ENCODE measurements around the gene TMEM185B.

TMEM185B gene

DNA sequence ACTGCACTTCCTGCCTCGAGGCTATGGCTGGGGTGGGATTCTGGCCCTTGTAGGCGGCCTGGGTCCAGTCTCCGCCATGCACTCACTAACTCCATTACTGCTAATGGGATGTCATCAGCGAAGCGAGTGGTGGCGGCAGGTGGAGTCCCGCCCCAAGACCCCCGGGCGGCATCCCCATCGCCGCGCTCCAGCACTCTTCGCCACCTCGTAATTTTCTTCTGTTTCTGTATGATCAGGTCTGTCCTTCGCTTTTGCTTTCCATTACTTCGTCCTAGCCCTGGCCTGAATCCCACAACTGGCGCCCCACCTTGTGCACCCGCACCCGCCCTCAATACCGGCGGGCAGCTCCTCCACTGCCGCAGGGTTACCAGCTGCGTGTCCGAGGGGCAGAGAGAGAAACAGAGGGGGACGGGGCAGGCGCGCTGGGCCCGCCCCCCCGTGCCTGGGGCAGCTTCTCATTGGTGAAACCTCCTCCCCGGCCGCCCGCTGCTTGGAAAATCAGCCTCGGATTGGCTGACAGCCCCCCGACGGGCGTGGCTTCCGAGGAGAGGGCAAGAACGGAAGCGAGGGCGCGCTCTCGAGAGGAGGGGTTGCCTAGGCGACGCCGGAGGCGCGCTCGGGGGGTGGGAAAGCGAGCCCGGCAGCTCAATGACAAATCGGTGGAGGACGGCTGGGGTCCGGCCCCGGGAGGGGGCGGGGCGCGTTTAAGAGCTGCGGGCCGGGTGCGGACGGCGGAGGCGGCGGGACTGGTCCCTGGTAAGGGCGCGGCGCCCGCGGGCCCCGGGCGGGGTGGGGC, 29.2 kb upstream of the TMEM185B start, which contains the start of gene RALB:
Gene RALB, plus strand, starts transcription at position 628 of the 796 bp plus-strand sequence. CDS start 25,813 bp downstream, outside the sequence.
- intact Hi-C loops (cut with DNase I), result loop anchor here (1.0 kb wide), 1 partner anchor 29 kb away; the partner anchor contains the start of gene TMEM185B
- peak; percentile 98 to 100 (median 100) for DNase-seq

GRCh38 chr2:120251880-120252224, 28.7 kb upstream of the TMEM185B start:
- intact Hi-C loops (cut with DNase I), result loop anchor here (1.0 kb wide), 1 partner anchor 29 kb away; the partner anchor contains the start of gene TMEM185B
- DNase-seq, result no peak

DNA sequence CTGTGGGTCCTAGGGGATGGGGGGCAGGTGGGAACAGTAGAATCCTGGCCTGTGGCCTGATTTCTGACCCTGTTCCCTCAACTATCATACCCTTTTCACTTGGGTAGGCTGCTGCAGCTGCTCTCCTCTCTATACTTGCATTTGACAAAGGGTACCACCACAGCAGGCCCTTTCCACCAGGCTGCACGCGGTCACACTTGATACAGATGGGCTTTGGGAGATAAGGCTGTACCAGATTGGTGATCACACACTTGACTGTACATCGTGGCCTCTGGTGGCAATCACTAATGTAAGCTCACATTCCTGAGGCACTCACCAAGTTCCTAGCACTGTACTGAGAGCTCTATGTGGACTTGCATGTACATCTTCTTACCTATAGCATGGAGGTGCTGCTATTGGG, 27.9 kb upstream of the TMEM185B start:
- intact Hi-C loops (cut with DNase I), result no loop called here
- no peak for DNase-seq

GRCh38 chr2:120250640-120251039, 27.4 kb upstream of the TMEM185B start:
- intact Hi-C loops (cut with DNase I), result no loop called here
- no peak for DNase-seq

DNA sequence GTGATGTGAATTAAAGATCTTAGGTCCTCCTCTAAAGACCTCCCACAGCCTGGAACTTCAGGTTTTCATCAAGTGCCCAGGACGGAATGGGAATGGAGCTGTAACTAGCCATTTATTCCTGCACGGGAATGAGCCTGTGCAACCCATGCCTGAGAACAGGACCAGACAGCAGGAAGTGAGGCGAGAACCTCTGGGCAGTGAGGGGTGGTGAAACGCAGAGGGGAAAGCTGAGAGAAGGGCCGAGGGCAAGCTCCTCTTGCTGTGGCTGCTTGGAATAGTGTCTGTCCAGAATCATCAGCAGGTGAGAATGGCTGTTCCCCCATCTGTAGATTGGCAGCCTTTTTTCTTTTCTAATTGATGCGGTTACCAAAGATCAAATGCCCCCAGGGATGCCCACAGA, 24.7 kb upstream of the TMEM185B start:
- no peak for DNase-seq
- intact Hi-C loops (cut with DNase I), result no loop called here

GRCh38 chr2:120246546-120247300, 23.5 kb upstream of the TMEM185B start:
- DNase-seq, result peak in 2 of 42 donors; percentile 16 to 44
- intact Hi-C loops (cut with DNase I), result no loop called here

DNA sequence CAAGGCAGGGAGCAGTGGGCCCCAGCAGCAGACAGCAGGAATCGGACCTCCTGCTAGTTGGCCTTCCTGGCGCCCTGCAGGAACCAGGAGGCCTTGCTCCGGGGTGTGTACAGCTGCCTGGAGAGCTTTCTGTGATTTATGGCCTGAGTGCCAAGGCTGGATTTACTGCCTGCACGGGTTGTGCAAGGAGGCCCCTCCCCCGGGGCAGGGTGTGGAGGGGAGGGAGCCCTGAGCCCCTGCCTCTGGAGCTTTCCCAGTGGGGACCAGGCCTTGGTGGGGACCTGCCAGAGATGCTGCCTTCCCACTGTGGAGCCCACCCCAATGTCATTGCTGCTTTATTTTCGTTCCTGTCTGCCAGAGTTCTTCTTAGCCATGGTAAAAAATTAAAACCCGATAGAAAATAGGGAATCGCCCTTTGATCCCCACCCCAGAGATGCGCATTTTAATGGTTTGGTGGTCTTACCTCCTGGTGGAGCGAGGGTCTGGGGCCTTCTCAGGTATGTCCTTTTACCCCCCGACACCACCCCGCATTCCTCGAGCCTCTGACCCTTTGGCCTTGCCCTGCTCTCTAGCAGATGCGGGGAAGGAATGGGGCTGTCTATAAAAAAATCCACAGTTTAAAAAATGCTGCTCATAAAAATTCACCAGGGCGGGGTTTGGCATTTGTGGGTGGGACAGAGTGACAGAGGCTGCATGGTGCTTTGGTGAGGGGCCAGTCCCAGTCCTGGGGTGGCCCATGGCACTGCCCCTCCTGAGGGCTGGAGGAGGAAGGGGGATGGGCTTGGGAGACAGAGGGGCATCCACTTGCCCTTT, 22.5 kb upstream of the TMEM185B start:
- intact Hi-C loops (cut with DNase I), result no loop called here
- no peak for DNase-seq

DNA sequence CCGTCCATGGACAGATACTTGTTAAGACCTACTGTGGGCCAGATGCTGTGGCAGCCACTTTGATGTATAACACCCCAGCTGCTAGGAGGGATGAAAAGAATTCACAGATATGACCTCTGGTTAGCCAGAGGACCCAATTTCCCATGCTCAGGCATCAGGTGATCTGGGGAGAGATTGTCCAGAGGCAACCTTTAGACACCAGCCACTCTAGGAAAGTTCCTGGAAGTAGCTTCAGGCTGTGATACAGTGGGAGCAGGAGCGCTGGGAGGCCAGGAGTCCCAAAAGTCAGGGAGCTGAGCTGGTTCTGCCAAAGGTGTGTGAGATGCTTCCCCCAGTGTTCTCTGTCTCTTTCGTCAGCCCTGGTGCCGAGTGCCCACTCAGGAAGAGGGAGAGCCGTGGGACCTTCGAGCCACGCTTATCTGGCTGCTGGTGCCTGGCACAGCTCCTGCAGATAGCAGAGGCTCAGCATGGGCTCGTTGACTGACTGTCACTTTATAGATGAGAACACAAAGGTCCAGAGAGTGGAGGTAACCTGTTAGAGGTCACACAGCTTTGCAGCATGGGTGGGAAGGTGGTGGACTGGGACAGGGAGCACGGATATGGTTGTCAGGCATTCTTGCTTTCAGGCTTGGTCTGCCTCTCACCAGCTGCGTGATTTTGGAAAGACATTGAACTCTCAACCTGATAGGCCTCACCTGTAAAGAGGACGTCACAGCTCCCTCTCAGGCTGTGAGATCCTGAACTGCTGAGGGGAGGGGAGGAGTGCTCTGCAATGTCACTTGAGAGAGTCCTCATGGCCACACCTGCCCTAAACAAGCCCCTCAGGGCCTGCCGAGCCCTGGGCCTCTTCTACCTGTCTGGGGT, 21.7 kb upstream of the TMEM185B start:
- DNase-seq, result no peak
- intact Hi-C loops (cut with DNase I), result no loop called here

- intact Hi-C loops (cut with DNase I), result no loop called here
- no peak for DNase-seq
These were observed 20.8 kb upstream of the TMEM185B start for GRCh38 chr2:120243875-120244553.

- no peak for DNase-seq
- intact Hi-C loops (cut with DNase I), result no loop called here
These were observed 20.0 kb upstream of the TMEM185B start for GRCh38 chr2:120243211-120243610.

DNA sequence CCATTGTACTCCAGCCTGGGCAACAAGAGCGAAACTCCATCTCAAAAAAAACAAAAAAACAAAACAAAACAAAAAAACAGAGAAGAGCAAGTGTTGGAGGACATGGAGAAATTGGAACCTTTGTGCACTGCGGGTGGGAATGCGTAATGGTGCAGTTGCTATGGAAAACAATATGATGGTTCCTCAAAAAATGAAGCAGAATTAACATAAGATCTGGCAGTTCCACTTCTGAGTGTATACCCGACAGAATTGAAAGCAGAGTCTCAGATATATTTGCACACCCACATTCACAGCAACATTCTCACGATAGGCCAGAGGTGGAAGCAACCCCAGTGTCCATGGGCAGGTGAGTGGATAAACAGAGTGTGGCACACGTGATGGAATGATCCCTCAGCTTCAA, 18.5 kb upstream of the TMEM185B start:
- DNase-seq, result no peak
- intact Hi-C loops (cut with DNase I), result no loop called here

DNA sequence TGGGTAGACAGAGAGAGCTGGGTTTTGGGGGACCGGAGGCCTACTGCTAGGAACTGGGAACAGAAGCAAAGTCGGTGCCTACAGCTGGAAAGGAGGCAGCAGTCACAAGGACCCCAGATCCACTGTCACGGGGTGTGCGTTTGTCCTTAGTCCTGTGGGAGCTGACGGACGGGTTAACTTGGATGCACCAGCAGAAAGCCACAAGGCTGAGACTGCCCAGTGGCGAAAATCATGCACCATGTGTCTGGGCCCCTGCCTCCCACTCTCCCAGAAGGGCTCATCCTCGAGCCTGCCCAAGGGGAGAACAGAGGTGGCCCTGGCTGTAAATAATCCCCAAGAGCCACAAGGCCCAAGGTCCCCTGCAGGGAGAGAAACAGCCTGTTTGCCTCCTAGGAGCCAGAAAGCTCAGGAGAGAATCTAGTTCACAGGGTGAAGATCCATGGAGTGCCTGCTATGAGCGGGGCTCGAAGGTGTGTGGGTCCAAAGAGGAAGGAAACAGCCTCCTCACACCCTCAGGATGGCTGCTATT, 17.8 kb upstream of the TMEM185B start:
- intact Hi-C loops (cut with DNase I), result no loop called here
- no peak for DNase-seq

- intact Hi-C loops (cut with DNase I), result no loop called here
- no peak for DNase-seq
These were observed 16.5 kb upstream of the TMEM185B start for GRCh38 chr2:120239488-120240287.

- no peak for DNase-seq
- intact Hi-C loops (cut with DNase I), result no loop called here
These were observed 15.7 kb upstream of the TMEM185B start for GRCh38 chr2:120238728-120239487.

DNA sequence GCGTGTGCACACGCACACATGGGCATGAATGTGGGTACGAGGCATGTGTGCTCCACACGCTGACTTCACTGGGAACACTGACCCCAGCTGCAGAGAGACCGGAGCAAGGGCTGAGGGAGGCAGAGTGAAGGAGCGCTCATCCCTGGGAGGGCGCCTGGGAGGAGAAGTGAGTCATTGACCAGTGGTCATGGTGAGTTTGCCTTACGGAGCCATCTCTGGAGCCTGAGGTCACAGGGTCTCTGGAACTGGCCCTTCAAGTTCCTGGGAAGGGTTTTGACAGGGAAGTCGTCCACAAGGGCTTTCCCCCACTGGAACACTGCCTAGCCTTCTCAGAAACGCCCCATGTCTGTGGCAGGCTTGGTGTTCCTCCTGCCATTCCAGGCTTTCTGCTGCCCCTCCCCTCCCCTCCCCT, 14.3 kb upstream of the TMEM185B start:
- intact Hi-C loops (cut with DNase I), result no loop called here
- DNase-seq, result no peak

DNA sequence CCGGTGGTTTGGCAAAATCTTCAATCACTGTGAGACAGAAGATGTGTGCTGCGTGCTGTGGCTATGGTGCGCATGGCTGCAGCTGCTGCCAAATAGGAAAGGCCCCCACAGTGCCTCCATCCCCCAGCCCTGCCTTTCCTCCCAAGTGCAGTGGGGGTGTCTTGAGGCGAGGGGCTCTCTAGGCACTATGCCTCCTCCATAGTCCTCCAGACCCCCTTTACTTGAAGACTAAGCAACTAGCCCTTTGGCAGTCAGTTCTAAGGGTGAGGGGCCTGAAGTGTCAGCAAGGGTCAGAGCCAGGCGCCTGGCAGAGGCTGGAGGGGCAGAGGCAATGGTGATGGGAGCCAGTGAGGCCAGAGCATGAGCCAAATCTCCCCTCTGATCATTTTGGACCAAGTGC, 13.6 kb upstream of the TMEM185B start:
- intact Hi-C loops (cut with DNase I), result no loop called here
- DNase-seq, result peak in 1 of 42 donors; percentile 6
